K562 (cell line): ENCODE measurements around the gene TEP1. TPM values are rescaled to one million over a fixed set of nuclear protein-coding genes. Genes with fewer than 3 reads are reported as not detected.

Experiments
- ATAC-seq: fragments of 200-7000 bp; cut with Tn5 transposase; 3 replicates; pipeline ENCODE4 v1.9.1; 2020; ENCODE audit warnings: moderate library complexity
- BruUV-seq: library from RNA; stranded (reverse); fragments of 400-500 nt; replicated peaks from 2 replicates; lab custom pipeline; 2021; lab: Mats Ljungman, UMichigan
- CTCF ChIA-PET: fragments of 300-600 bp; formaldehyde crosslinking; extraction: SDS; loops from one replicate; lab custom pipeline; 2021; ENCODE audit warnings: low intra/inter-chr PET ratio; lab: Yijun Ruan, JAX
- POLR2A ChIA-PET: fragments of 300-600, 350-650 bp; sonication (Branson Sonifier 250); formaldehyde crosslinking; extraction: SDS; loops from one replicate; lab custom pipeline; 2021; ENCODE audit warnings: antibody characterized with exemption, inconsistent platforms; lab: Yijun Ruan, JAX
- DNase-seq, 4 experiments: peaks; one replicate each; pipeline versions ENCODE4 v3.0.0 to v3.0.0-alpha.2; 2011 to 2018; ENCODE audit warnings: low spot score in 3 of 4, mixed read lengths in 3 of 4; ENCODE audit errors: extremely low read depth in 1 of 4
- FAIRE-seq: peaks from 2 replicates; lab custom pipeline; 2011; peaks lifted over from hg19 to GRCh38; lab: Jason Lieb, UNC
- H2AFZ ChIP-seq: 2 replicates; pipeline ENCODE4 v1.6.0; 2011; ENCODE audit warnings: low read depth, low read length, control low read depth, inconsistent platforms
- H3K27ac ChIP-seq: fragments of 200-600 bp; 3 replicates; pipeline ENCODE4 v1.8.0; 2011; ENCODE audit warnings: low read depth, mild to moderate bottlenecking, control low read depth, inconsistent platforms, low read length, moderate library complexity, mixed read lengths; ENCODE audit errors: extremely low read depth
- H3K27me3 ChIP-seq, 2 experiments: fragments of 300-600 bp in 1 of 2; 2 replicates in 1 of 2; 3 replicates in 1 of 2; pipeline versions ENCODE4 v1.6.0 to v1.8.0; 2011; ENCODE audit warnings: inconsistent platforms in 2 of 2, low read length in 2 of 2, mild to moderate bottlenecking in 1 of 2, mixed read lengths in 1 of 2, moderate library complexity in 1 of 2; ENCODE audit not compliant: control insufficient read depth in 2 of 2, insufficient read depth in 2 of 2
- H3K36me3 ChIP-seq: fragments of 300-600 bp; 3 replicates; pipeline ENCODE4 v1.8.0; 2011; ENCODE audit warnings: mild to moderate bottlenecking, low read length, inconsistent platforms; ENCODE audit not compliant: control insufficient read depth, insufficient read depth
- H3K4me1 ChIP-seq, 2 experiments: fragments of 200-600 bp in 1 of 2; replicated peaks in 1 of 2; 2 replicates in 1 of 2; 3 replicates in 1 of 2; pipeline versions ENCODE4 v1.5.1 to v1.8.0; 2011; ENCODE audit warnings: inconsistent platforms in 2 of 2, low read length in 2 of 2, mild to moderate bottlenecking in 1 of 2, mixed read lengths in 1 of 2, moderate library complexity in 1 of 2; ENCODE audit not compliant: control insufficient read depth in 2 of 2, insufficient read depth in 2 of 2
- H3K4me2 ChIP-seq: 2 replicates; pipeline ENCODE4 v1.6.1; 2011; ENCODE audit warnings: low read length, control low read depth, inconsistent platforms, mixed read lengths; ENCODE audit not compliant: insufficient read depth
- H3K4me3 ChIP-seq: fragments of 200-600 bp; sonication (generic), shearing (Covaris generic); 2 replicates; pipeline ENCODE4 v1.5.1; 2016; ENCODE audit warnings: control low read depth, inconsistent platforms
- H3K79me2 ChIP-seq: fragments of 200-600 bp; 3 replicates; pipeline ENCODE4 v1.8.0; 2011; ENCODE audit warnings: low read length, inconsistent platforms; ENCODE audit not compliant: control insufficient read depth, insufficient read depth
- H3K9ac ChIP-seq, 2 experiments: 2 replicates each; pipeline versions ENCODE4 v1.6.0 to v1.6.1; 2011; ENCODE audit warnings: low read depth in 2 of 2, low read length in 2 of 2, control low read depth in 1 of 2, inconsistent platforms in 1 of 2, mild to moderate bottlenecking in 1 of 2, mixed read lengths in 1 of 2; ENCODE audit not compliant: insufficient read depth in 1 of 2
- H3K9me1 ChIP-seq: one replicate; pipeline ENCODE4 v1.6.0; 2011; ENCODE audit warnings: inconsistent platforms, mild to moderate bottlenecking, low read length, moderate library complexity; ENCODE audit not compliant: control insufficient read depth, insufficient read depth
- H3K9me3 ChIP-seq: replicated peaks from 2 replicates; pipeline ENCODE4 v1.5.1; 2011; ENCODE audit warnings: low read depth, low read length, inconsistent platforms; ENCODE audit not compliant: control insufficient read depth, insufficient read depth
- H4K20me1 ChIP-seq: replicated peaks from 2 replicates; pipeline ENCODE4 v1.6.1; 2011; ENCODE audit warnings: low read length, inconsistent platforms, mixed read lengths; ENCODE audit not compliant: control insufficient read depth, insufficient read depth
- BRCA1 ChIP-seq, 2 experiments: fragments of 450-650 bp in 1 of 2; sonication (generic) in 1 of 2; formaldehyde crosslinking in 1 of 2; IDR thresholded peaks; 2 replicates each; pipeline versions ENCODE4 v1.5.0 to v1.6.1; 2017 to 2020; ENCODE audit warnings: mild to moderate bottlenecking in 1 of 2, missing genetic modification reagents in 1 of 2
- CHD2 ChIP-seq: IDR thresholded peaks from 2 replicates; pipeline ENCODE4 v1.6.1; 2011; ENCODE audit warnings: low read depth, low read length
- FOXO4 ChIP-seq: fragments of 450-650 bp; formaldehyde crosslinking; IDR thresholded peaks from 2 replicates; pipeline ENCODE4 v1.4.0; 2020; ENCODE audit warnings: mild to moderate bottlenecking, moderate library complexity
- HMG20A ChIP-seq: fragments of 450-650 bp; formaldehyde crosslinking; conservative IDR thresholded peaks from 2 replicates; pipeline ENCODE4 v1.4.0; 2020; ENCODE audit warnings: mild to moderate bottlenecking, mixed read lengths
- HNRNPK ChIP-seq: fragments of 200-400 bp; formaldehyde crosslinking; IDR thresholded peaks from one replicate; pipeline ENCODE4 v1.6.1; 2018; ENCODE audit warnings: mild to moderate bottlenecking, low read depth, low read length; ENCODE audit not compliant: poor library complexity, severe bottlenecking
- JUNB ChIP-seq: fragments of 450-650 bp; formaldehyde crosslinking; conservative IDR thresholded peaks from 2 replicates; pipeline ENCODE4 v1.4.0; 2020; ENCODE audit warnings: mild to moderate bottlenecking
- MEF2D ChIP-seq: conservative IDR thresholded peaks from 2 replicates; pipeline ENCODE4 v1.6.1; 2016; ENCODE audit warnings: low read depth, missing genetic modification characterization, missing compliant biosample characterization
- NR1H2 ChIP-seq: sonication (generic); formaldehyde crosslinking; IDR thresholded peaks from 2 replicates; pipeline ENCODE4 v1.4.0; 2020; ENCODE audit warnings: mild to moderate bottlenecking, missing genetic modification reagents
- RBM15 ChIP-seq: fragments of 200-400 bp; formaldehyde crosslinking; IDR thresholded peaks from 2 replicates; pipeline ENCODE4 v1.6.1; 2018; ENCODE audit warnings: mild to moderate bottlenecking, low read length, moderate library complexity; ENCODE audit not compliant: insufficient read depth
- TCF7 ChIP-seq: sonication (generic); IDR thresholded peaks from 2 replicates; pipeline ENCODE4 v1.6.1; 2016; ENCODE audit warnings: antibody characterized with exemption, borderline replicate concordance
- ZNF174 ChIP-seq: fragments of 250-450 bp; sonication (Bioruptor Pico); IDR thresholded peaks from 2 replicates; pipeline ENCODE4 v1.4.0; 2020; ENCODE audit warnings: mild to moderate bottlenecking
- ZNF444 ChIP-seq: fragments of 250-450 bp; sonication (Bioruptor Pico); IDR thresholded peaks from 2 replicates; pipeline ENCODE4 v1.4.0; 2020; ENCODE audit warnings: mild to moderate bottlenecking, moderate library complexity
- ZNF449 ChIP-seq: fragments of 250-450 bp; sonication (Bioruptor Pico); IDR thresholded peaks from 2 replicates; pipeline ENCODE4 v1.8.0; 2022; ENCODE audit warnings: moderate library complexity, mild to moderate bottlenecking, inconsistent platforms
- WGBS: fragments of 100-300 bp; shearing (Covaris generic); methylation state at CpG from one replicate; pipeline ENCODE4 v1.1.6; 2016; ENCODE audit warnings: low coverage, mixed read lengths; ENCODE audit not compliant: insufficient coverage; ENCODE audit errors: missing lambda C conversion rate; 5-methylcytosine and 5-hydroxymethylcytosine counted together
- in situ Hi-C: fragments of 300-500 bp; cut with MboI; formaldehyde crosslinking; loops from 4 replicates; pipeline ENCODE4 v1.15.0; 2018; ENCODE audit warnings: inconsistent platforms, mixed read lengths
- intact Hi-C: fragments of 100-400 bp; cut with micrococcal nuclease; formaldehyde crosslinking; loops from 2 replicates; pipeline ENCODE4 v1.14.2; 2022
- polyA plus RNA-seq, 8 experiments: library from polyadenylated mRNA; depleted of rRNA in 4 of 8; stranded (reverse) in 5 of 8; unstranded in 3 of 8; fragments of >200 nt; fragmentation: Nextera tagmentation in 2 of 8; fragmentation: Illumina TruSeq in 1 of 8; extraction: Ambion mirVana in 2 of 8; extraction: Trizol in 1 of 8; gene quantifications; 2 replicates each; pipeline versions ENCODE4 v1.2.1 to v1.2.3, GENCODE V29; 2011 to 2014; ENCODE audit warnings: inconsistent platforms in 1 of 8, missing spikeins in 1 of 8
- total RNA-seq, 7 experiments: library from RNA; depleted of rRNA in 6 of 7; stranded (reverse); fragments of >200 nt in 6 of 7; fragmentation: Illumina TruSeq in 2 of 7; extraction: Trizol in 2 of 7; gene quantifications; 2 replicates each; pipeline versions ENCODE4 v1.2.1 to v1.2.3, GENCODE V29; 2011 to 2021; ENCODE audit warnings: low replicate concordance in 1 of 7
- TF ChIP-seq, protein P1 (sequence below): fragments of 450-650 bp; formaldehyde crosslinking; IDR thresholded peaks from 2 replicates; pipeline ENCODE4 v1.4.0; 2020; ENCODE audit warnings: mild to moderate bottlenecking

TEP1 gene
- total and polyA plus RNA-seq, 9 of the 15 experiments (the other 6 are each of a cell fraction or from before 2014, with no cell fraction given), result 1.0 to 12.2 (median 7.1) TPM

DNA sequence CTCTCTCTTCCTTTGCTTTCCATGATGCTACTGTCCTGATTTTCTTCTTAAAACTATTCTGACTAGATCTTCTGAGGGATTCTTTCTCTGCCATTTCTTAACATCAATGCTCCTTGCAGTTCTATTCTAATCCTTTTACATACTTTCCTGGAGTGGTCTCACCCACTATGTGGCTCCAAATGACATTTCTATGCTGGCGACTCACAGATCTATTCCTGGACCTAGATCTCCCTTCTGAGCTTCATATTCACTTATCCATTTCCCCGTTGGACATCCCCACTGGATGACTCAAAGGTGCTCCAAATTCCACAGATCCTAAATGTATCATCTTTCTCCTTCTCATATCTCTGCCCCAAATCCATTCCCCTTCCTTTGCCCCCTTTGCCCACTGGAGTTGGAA is 4.1 kb downstream of the TEP1 start:
- Histone ChIP-seq H3K79me2 (no peaks in the 10 kb centered on the region; the same call in none of the 3 replicates), H3K9me1 (peaks cover 3% of the 10 kb centered on the region), H3K9ac (no peak overlapping the region), H4K20me1 (no peaks in the 10 kb centered on the region), H3K4me1 (peaks cover 4 to 6% of the 10 kb centered on the region in 2 experiments; a peak in 4 of 5 replicates), H3K27ac (no peak overlapping the region), H2AFZ (no peak overlapping the region), H3K4me2 (no peak overlapping the region), H3K36me3 (peaks cover 24% of the 10 kb centered on the region; the same call in 2 of the 3 replicates), H3K4me3 (no peak overlapping the region), H3K9me3 (no peaks in the 10 kb centered on the region), H3K27me3 (no peaks in the 10 kb centered on the region)
- no peak for TF ChIP-seq CHD2
- TF ChIP-seq HNRNPK, result no peak
- no peak for TF ChIP-seq ZNF174 (CRISPR knock-in tag)
- TF ChIP-seq MEF2D, result no peak
- no peak for TF ChIP-seq TCF7
- TF ChIP-seq JUNB (CRISPR knock-in tag), result no peak
- TF ChIP-seq ZNF444 (CRISPR knock-in tag), result no peak
- TF ChIP-seq RBM15, result no peak
- no peak for TF ChIP-seq HMG20A
- TF ChIP-seq NR1H2 (CRISPR knock-in tag), result no peak
- TF ChIP-seq, protein P1, sequence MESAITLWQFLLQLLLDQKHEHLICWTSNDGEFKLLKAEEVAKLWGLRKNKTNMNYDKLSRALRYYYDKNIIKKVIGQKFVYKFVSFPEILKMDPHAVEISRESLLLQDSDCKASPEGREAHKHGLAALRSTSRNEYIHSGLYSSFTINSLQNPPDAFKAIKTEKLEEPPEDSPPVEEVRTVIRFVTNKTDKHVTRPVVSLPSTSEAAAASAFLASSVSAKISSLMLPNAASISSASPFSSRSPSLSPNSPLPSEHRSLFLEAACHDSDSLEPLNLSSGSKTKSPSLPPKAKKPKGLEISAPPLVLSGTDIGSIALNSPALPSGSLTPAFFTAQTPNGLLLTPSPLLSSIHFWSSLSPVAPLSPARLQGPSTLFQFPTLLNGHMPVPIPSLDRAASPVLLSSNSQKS (CRISPR knock-in tag), result no peak
- no peak for TF ChIP-seq ZNF449 (CRISPR knock-in tag)
- no peak for TF ChIP-seq BRCA1 (IDR thresholded peaks at IDR 0.05)
- TF ChIP-seq BRCA1 (CRISPR knock-in tag; IDR thresholded peaks at IDR 0.05), result no peak
- no peak for TF ChIP-seq FOXO4 (CRISPR knock-in tag)
- DNase-seq (no peak), ATAC-seq (no peak), FAIRE-seq (no peak)
- no TSS peak for BruUV-seq
- in situ Hi-C loops (no loop called here), intact Hi-C loops (no loop called here)
- ChIA-PET CTCF (no interaction called here), POLR2A (no interaction called here)
- WGBS, result 42% methylated on average over 2 of the region's 2 CpGs
